ENCODE data around the gene PARS2. TPM values are rescaled to one million over a fixed set of nuclear protein-coding genes. Genes with fewer than 3 reads are reported as not detected.

PARS2 gene
- total and polyA plus RNA-seq, 2 of the 4 experiments (the other 2 are of a cell fraction): 3.4 to 6.3 TPM

DNA sequence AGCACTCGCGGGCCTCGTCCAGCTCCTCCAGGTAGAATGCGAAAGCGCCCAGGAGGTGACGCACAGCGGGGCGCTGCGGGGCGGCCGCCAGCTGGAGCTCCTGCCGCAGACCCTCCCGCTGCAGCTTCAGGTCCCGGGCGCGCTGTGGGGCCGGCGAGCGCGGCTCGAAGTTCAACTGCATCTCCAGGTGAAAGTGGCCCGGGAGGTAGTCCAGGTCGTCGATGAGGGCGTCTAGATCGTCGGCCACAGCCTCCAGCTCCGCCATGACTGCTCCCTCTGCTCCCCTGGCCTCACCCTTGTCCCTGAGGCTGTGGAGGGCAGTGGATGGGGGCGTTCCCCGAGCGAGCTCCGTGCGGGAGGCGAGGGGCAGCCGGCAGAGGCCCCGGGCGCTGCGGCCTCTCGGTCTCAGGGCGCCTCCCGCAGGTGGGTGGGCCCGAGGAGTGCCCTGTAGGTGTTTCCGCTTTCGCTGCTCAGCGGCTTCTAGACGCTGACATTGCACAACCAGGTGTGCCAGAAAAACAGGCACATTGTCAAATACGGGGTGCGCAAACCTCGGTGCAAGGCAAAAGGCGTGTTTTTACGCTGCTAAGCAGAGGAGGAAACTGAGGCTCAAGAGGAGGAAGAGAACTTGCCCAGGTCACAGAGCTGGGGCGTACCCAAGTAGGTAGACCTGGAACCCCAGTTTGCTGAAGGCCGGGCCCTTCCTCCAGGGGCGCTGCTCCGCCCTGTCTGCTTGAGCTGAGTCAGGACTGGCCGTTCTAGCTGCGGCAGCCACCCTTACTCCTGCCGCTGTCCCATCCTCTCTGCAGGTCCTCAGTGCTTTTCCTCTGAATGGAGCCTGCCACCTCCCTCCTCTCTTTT, 36.8 kb upstream of the PARS2 start, which contains the start of gene TTC22 (continued):
- no peak for TF ChIP-seq BHLHE40 (IDR thresholded peaks at IDR 0.05; ENCODE audit: low read depth, low read length)

DNA sequence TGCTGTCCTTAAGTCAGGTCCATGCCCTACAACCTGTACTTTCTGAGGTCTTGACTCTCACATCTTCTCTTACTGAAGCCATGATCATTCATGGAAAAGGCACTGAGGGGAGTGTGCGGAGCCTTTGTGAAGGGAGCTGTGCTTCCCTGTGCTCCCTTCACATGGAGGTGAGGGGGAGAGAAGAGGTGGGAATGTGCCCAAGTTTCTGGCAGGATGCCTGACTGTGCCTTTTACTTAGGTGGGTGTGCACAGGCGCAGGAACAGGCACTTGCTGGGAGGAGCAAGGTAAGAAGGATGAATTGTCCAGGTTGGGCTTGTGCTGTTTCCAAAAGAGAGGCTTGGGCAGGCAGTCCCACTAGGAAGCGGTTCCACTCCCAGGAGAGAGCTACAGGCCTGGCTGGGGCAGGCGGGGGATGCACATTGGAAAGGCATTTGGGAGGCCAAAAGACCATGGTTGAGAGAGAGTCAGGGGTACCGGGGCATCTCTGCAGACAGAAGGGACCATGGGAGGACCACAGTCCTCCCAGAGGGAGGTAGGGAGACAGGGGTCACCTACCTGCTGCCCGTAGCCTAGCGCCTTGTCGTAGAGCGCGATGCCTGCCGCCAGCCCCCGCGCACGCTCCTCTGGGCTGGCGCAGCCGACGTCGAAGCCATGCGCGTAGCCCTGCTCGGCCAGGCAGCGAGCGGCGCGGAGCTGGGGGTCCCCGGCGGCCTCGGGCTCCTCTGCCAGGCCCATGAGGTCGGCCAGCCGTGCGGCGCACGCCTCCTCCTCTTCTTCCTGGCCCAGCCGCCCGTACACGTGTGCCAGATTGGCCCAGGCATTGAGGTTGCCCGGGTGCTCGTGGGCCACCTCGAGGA, 35.9 kb upstream of the PARS2 start:
- H3K36me3 ChIP-seq (ENCODE audit: control insufficient read depth, insufficient read depth, low read length): no peaks in the 10 kb centered on the region

More for the DNA sequence above, 35.9 kb upstream of the PARS2 start:
- BruUV-seq (replicated peaks): no TSS peak
- DNase-seq: no peak
- Histone ChIP-seq H3K27ac (ENCODE audit: insufficient read depth, low read length) (no peak overlapping the region), H3K4me1 (ENCODE audit: control insufficient read depth, insufficient read depth, low read length) (no peaks in the 10 kb centered on the region; the same call in 1 of the 2 replicates), H3K9ac (ENCODE audit: low read depth, low read length) (no peak overlapping the region), H2AK9ac (replicated peaks; ENCODE audit: low read depth, low read length, poor library complexity) (no peak overlapping the region), H3K27me3 (ENCODE audit: control insufficient read depth, insufficient read depth, low read length) (peaks cover 46% of the 10 kb centered on the region), H2BK20ac (ENCODE audit: low read depth, low read length) (no peak overlapping the region), H4K5ac (ENCODE audit: low read depth, low read length) (no peak overlapping the region), H3K9me1 (ENCODE audit: insufficient read depth, low read length) (0 out of 2 replicates have a peak, but pooled peaks cover 2% of the 10 kb centered on the region), H3K9me3 (ENCODE audit: control insufficient read depth, insufficient read depth, low read length) (no peaks in the 10 kb centered on the region), H3K4me2 (ENCODE audit: low read depth, low read length) (no peak overlapping the region), H4K91ac (ENCODE audit: insufficient read depth, low read depth, low read length) (no peak overlapping the region), H2BK120ac (ENCODE audit: low read depth, low read length) (no peak overlapping the region), H3K79me1 (ENCODE audit: low read depth in 1 of 2, low read length in 2 of 2) (no peaks in the 10 kb centered on the region), H3K18ac (ENCODE audit: low read depth, low read length) (no peak overlapping the region), H2BK5ac (ENCODE audit: low read depth, low read length, poor library complexity, severe bottlenecking) (no peak overlapping the region), H4K8ac (ENCODE audit: low read depth in 2 of 2, low read length in 2 of 2) (no peak overlapping the region), H3K4ac (ENCODE audit: low read depth, low read length) (no peak overlapping the region), H2AFZ (replicated peaks; ENCODE audit: low read length, poor library complexity) (no peak overlapping the region), H2BK15ac (ENCODE audit: low read depth, low read length) (no peak overlapping the region), H3K4me3 (ENCODE audit: insufficient read depth, low read depth, low read length) (no peak overlapping the region), H3K23ac (ENCODE audit: low read depth, low read length) (no peak overlapping the region), H2AK5ac (ENCODE audit: low read depth, low read length) (no peak overlapping the region), H3K14ac (replicated peaks; ENCODE audit: low read depth, low read length) (no peak overlapping the region), H4K20me1 (ENCODE audit: insufficient read depth, low read length) (no peaks in the 10 kb centered on the region), H3K56ac (ENCODE audit: extremely low read depth, insufficient read depth, low read length) (no peak overlapping the region)
- dilution Hi-C loops (cut with HindIII; ENCODE audit: low sequenced_read_pairs, unreplicated experiment) (no loop called here), in situ Hi-C loops (cut with MboI; ENCODE audit: low sequenced_read_pairs) (no loop called here), intact Hi-C loops (cut with micrococcal nuclease) (no loop called here)
- TF ChIP-seq BHLHE40 (IDR thresholded peaks at IDR 0.05; ENCODE audit: low read depth, low read length) (no peak), SMC3 (IDR thresholded peaks at IDR 0.05; ENCODE audit: low read depth, low read length) (no peak)
- CTCF ChIA-PET: no interaction called here
- no peak for ATAC-seq (ENCODE audit: low read depth)
- 26% methylated on average over 32 of the region's 39 CpGs; no CpG with 5 or more reads in 1 of the 2 experiments for WGBS, 2 experiments (ENCODE audit: extremely low coverage in 2 of 2, insufficient read length in 1 of 2)
- POLR2A ChIA-PET (ENCODE audit: unreplicated experiment): interaction anchor here (0.6 kb wide), 1 partner anchor 71 kb away, joined by 4 read pairs; no protein-coding TSS in a partner anchor
